Measurements from ENCODE around the gene CAPN14.

DNA sequence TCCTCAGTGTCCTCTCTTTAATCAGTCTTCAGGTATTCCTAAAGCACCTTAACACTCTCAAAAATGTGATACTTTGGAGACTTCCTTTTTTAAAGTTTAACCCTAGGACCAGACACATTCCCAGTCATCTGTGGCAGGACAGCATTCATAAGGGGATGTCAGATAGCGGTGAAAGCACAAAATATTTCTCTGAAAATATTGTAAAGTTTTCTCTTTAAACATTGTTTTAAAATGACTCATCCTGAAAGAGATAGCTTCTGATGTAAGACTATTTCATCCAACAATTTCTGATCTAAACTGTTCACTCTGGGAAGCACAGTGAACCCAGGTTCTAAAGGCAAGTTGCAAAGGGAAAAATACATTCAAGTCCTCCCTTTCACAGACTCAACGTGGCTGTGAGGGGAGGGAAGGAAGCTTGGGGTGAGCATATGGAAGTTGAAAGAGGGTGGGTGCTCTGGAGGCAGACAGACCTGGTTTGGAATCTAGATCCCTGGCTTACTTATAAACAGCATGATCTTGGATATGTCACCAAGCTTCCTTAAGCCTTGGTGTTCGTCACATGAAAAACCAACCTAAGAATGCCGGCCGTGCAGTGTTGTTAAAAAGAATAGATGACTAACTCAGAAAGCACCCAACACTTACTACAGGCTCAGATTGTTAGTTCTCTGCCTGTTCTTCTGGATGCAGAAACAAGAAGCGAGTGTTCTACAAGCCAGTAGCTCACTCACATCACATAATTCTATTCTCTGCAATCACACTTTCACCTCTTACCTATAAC lies 91.2 kb downstream of the CAPN14 start:
- TF ChIP-seq POLR2A (IDR thresholded peaks at IDR 0.05), result no peak
- TF ChIP-seq, protein P1, sequence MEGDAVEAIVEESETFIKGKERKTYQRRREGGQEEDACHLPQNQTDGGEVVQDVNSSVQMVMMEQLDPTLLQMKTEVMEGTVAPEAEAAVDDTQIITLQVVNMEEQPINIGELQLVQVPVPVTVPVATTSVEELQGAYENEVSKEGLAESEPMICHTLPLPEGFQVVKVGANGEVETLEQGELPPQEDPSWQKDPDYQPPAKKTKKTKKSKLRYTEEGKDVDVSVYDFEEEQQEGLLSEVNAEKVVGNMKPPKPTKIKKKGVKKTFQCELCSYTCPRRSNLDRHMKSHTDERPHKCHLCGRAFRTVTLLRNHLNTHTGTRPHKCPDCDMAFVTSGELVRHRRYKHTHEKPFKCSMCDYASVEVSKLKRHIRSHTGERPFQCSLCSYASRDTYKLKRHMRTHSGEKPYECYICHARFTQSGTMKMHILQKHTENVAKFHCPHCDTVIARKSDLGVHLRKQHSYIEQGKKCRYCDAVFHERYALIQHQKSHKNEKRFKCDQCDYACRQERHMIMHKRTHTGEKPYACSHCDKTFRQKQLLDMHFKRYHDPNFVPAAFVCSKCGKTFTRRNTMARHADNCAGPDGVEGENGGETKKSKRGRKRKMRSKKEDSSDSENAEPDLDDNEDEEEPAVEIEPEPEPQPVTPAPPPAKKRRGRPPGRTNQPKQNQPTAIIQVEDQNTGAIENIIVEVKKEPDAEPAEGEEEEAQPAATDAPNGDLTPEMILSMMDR (IDR thresholded peaks at IDR 0.05), result no peak

Data from adrenal gland (tissue), 5 donors.